ENCODE data around the gene GPC6. TPM values are rescaled to one million over a fixed set of nuclear protein-coding genes. Genes with fewer than 3 reads are reported as not detected.

GPC6 gene
- total RNA-seq, 2 donors from 2014 or later = 1.6 to 4.0 TPM

GRCh38 chr13:93511011-93511410, 284.4 kb downstream of the GPC6 start:
- WGBS, 2 donors = 48 to 57% methylated on average over 2 of the region's 2 CpGs
- TF ChIP-seq, protein P1, sequence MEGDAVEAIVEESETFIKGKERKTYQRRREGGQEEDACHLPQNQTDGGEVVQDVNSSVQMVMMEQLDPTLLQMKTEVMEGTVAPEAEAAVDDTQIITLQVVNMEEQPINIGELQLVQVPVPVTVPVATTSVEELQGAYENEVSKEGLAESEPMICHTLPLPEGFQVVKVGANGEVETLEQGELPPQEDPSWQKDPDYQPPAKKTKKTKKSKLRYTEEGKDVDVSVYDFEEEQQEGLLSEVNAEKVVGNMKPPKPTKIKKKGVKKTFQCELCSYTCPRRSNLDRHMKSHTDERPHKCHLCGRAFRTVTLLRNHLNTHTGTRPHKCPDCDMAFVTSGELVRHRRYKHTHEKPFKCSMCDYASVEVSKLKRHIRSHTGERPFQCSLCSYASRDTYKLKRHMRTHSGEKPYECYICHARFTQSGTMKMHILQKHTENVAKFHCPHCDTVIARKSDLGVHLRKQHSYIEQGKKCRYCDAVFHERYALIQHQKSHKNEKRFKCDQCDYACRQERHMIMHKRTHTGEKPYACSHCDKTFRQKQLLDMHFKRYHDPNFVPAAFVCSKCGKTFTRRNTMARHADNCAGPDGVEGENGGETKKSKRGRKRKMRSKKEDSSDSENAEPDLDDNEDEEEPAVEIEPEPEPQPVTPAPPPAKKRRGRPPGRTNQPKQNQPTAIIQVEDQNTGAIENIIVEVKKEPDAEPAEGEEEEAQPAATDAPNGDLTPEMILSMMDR (IDR thresholded peaks at IDR 0.05) = no peak
- TF ChIP-seq POLR2A (IDR thresholded peaks at IDR 0.05) = no peak
- no peak for DNase-seq

DNA sequence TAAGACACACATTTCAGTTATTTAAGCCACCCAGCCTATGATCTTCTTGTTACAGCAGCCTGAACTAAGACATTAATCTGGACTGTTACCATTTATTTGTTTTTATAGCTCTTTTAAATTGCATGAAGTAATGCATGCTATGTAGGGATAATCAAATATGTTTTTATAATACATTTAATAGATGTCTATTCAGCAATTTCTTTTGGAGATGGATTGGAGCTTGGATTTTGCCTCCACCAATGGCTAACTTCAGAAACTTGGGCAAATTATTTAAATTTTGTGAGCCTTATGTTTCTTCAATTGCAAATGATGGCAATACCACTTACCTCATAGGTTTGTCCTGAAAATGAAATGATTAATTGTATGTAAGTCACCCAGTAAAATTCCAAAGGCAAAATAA, 288.7 kb downstream of the GPC6 start:
- TF ChIP-seq POLR2A (IDR thresholded peaks at IDR 0.05) = no peak
- TF ChIP-seq, protein P1 (IDR thresholded peaks at IDR 0.05) = no peak
- H3K9me3 ChIP-seq = no peaks in the 10 kb centered on the region
- H3K27ac ChIP-seq = no peak overlapping the region
- DNase-seq (no peak), ATAC-seq (no peak)
- no peaks in the 10 kb centered on the region for H3K27me3 ChIP-seq
- no peaks in the 10 kb centered on the region for H3K4me1 ChIP-seq
- intact Hi-C loops (cut with DNase I) = no loop called here
- H3K36me3 ChIP-seq (replicated peaks in 1 of 2; ENCODE audit: insufficient read depth in 1 of 2, low read depth in 2 of 2) = no peaks in the 10 kb centered on the region
- H3K4me3 ChIP-seq = no peak overlapping the region

More at GRCh38 chr13:93511011-93511410, 284.4 kb downstream of the GPC6 start:
- Histone ChIP-seq H3K9me3 (no peaks in the 10 kb centered on the region), H3K4me3 (no peak overlapping the region), H3K36me3 (replicated peaks in 1 of 2; ENCODE audit: insufficient read depth in 1 of 2, low read depth in 2 of 2) (no peaks in the 10 kb centered on the region), H3K27me3 (no peaks in the 10 kb centered on the region), H3K4me1 (no peaks in the 10 kb centered on the region), H3K27ac (no peak overlapping the region)
- ATAC-seq = no peak
- intact Hi-C loops (cut with DNase I) = no loop called here

DNA sequence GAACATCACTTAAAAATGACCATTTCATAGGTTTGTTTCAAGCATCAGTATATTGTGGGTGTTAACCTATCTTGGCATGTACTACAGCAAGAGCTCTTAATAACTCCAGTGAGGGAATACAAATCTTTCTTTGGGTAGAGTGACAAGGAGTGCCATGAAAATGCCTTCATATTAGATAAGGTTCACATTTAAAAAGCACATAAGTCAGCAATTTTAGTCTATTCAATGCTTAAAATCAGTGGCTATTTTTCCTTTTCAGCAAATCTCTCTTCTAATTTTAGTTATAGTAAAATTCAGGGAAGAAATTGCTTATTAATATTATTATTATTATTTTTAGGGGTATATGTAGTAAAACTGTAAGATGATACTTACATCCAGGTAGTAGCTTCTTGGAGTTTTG, 291.1 kb downstream of the GPC6 start:
- Histone ChIP-seq H3K27me3 (no peaks in the 10 kb centered on the region), H3K36me3 (replicated peaks in 1 of 2; ENCODE audit: insufficient read depth in 1 of 2, low read depth in 2 of 2) (no peaks in the 10 kb centered on the region), H3K9me3 (no peaks in the 10 kb centered on the region), H3K4me1 (no peaks in the 10 kb centered on the region), H3K4me3 (no peak overlapping the region), H3K27ac (no peak overlapping the region)
- DNase-seq (no peak), ATAC-seq (no peak)
- no peak for TF ChIP-seq POLR2A (IDR thresholded peaks at IDR 0.05)
- TF ChIP-seq, protein P1 (IDR thresholded peaks at IDR 0.05) = no peak
- intact Hi-C loops (cut with DNase I) = no loop called here

DNA sequence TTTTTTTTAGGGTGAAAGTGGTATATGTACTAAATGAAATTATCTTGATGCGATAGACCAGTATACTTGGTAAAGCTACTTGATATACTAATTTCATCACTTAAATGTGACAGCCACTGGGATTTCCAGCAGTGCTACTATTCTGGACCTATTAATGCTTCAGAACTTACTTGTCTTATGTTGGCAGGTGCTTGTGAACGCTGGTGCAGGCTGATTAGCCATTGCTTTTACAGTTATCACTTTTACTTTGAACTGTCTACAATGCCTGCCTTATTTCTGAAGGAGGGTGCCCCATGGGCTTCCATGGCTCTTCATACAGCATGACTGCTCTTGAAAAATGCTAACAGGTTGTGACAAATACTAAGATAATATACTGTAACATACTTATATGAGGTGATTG, 294.7 kb downstream of the GPC6 start:
- WGBS, 2 donors = 64 to 66% methylated on average over 2 of the region's 2 CpGs
- H3K4me3 ChIP-seq = no peak overlapping the region
- H3K9me3 ChIP-seq = no peaks in the 10 kb centered on the region
- H3K4me1 ChIP-seq = no peaks in the 10 kb centered on the region
- H3K27ac ChIP-seq = no peak overlapping the region
- DNase-seq = no peak
- TF ChIP-seq POLR2A (IDR thresholded peaks at IDR 0.05) = no peak
- TF ChIP-seq, protein P1 (IDR thresholded peaks at IDR 0.05) = no peak
- intact Hi-C loops (cut with DNase I) = no loop called here
- ATAC-seq = no peak
- no peaks in the 10 kb centered on the region for H3K27me3 ChIP-seq
- H3K36me3 ChIP-seq (replicated peaks in 1 of 2; ENCODE audit: insufficient read depth in 1 of 2, low read depth in 2 of 2) = no peaks in the 10 kb centered on the region

DNA sequence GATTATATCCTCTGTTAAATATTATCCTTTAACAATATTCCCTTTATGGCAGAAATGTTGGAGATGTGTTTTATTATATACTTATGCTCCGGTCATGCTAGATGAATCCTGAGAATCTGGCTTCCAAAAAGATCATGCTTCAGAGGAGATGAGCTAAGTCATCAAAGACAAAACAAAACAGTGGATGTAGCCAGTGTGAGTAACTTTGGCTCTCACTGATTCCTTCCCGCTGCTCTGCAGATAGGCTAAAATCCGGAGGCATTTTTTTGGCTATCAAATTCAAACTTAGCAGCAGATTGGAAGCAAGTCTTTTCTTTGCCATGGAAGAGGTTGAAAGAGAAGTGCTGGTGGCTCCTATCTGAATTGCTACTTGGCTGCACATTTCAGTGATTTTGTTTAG, 295.9 kb downstream of the GPC6 start:
- DNase-seq = no peak
- TF ChIP-seq, protein P1 (IDR thresholded peaks at IDR 0.05) = no peak
- TF ChIP-seq POLR2A (IDR thresholded peaks at IDR 0.05) = no peak
- no peaks in the 10 kb centered on the region for H3K4me1 ChIP-seq
- WGBS, 2 donors = 71 to 80% methylated on average over 3 of the region's 3 CpGs
- H3K36me3 ChIP-seq (replicated peaks in 1 of 2; ENCODE audit: insufficient read depth in 1 of 2, low read depth in 2 of 2) = no peaks in the 10 kb centered on the region
- no peak overlapping the region for H3K27ac ChIP-seq
- no peak for ATAC-seq
- no peak overlapping the region for H3K4me3 ChIP-seq
- no peaks in the 10 kb centered on the region for H3K9me3 ChIP-seq
- intact Hi-C loops (cut with DNase I) = no loop called here
- no peaks in the 10 kb centered on the region for H3K27me3 ChIP-seq
